Upper lobe of left lung (tissue), 4 donors: ENCODE measurements around the gene CLMP.

Source experiments
- POLR2A ChIP-seq, 4 donors: fragments of 450-650 bp; IDR thresholded peaks; one replicate each; pipeline ENCODE4 v1.5.1; 2016 to 2017; ENCODE audit warnings: antibody characterized with exemption in 4 of 4, mild to moderate bottlenecking in 2 of 4
- TF ChIP-seq, protein P1 (sequence below), 6 experiments: fragments of 450-650 bp in 4 of 6; fragments of 200-600 bp in 2 of 6; sonication (generic) in 2 of 6; IDR thresholded peaks; one replicate each; pipeline ENCODE4 v1.5.1; 2016 to 2019; ENCODE audit warnings: antibody characterized with exemption in 6 of 6

DNA sequence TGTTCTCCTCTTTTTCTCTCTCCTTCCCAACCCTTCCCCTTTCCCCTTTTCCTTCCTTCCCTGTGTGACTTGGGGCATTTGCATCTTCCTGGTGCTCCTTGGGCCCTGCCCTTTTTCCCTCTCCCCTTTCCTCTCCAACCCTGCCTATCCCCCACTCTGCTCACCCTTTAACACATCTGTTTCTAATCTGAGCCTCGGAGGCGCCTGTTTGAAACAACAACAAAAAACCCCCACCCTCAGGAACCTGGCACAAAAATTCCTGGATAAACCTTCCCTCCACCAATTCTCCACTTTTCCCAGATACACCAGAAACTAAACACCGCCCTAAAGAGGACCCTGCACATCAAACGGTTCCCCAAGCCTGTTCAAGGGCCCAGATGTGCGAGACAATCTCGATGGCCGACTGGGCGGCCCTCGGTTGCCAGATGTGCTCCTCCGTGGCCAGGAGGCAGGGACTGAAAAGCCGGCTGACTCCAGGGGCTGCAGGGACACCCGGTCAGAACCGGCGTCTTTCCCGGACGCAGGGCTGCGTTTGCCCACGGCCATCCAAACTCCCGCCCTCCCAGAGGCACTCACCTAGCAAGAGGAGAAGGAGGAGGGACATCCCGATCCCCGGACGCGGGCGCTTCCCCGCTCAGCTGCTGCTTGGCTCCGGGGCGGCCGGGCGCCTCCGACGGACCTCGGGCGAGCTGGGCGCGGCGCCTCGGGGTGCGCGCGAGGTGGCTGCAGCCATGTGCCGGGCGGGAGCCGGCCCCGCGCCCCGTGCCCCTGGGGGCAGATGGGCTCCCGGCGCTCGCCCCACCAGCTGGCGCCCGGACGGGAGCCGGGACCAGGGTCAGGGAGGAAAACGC is 486 bp downstream of the CLMP start:
- TF ChIP-seq, protein P1, sequence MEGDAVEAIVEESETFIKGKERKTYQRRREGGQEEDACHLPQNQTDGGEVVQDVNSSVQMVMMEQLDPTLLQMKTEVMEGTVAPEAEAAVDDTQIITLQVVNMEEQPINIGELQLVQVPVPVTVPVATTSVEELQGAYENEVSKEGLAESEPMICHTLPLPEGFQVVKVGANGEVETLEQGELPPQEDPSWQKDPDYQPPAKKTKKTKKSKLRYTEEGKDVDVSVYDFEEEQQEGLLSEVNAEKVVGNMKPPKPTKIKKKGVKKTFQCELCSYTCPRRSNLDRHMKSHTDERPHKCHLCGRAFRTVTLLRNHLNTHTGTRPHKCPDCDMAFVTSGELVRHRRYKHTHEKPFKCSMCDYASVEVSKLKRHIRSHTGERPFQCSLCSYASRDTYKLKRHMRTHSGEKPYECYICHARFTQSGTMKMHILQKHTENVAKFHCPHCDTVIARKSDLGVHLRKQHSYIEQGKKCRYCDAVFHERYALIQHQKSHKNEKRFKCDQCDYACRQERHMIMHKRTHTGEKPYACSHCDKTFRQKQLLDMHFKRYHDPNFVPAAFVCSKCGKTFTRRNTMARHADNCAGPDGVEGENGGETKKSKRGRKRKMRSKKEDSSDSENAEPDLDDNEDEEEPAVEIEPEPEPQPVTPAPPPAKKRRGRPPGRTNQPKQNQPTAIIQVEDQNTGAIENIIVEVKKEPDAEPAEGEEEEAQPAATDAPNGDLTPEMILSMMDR (IDR thresholded peaks at IDR 0.05), result no peak
- TF ChIP-seq POLR2A (IDR thresholded peaks at IDR 0.05), result no peak
